Measurements from ENCODE around the gene RNF166.

The RNF166 gene

GRCh38 chr16:88706229-88706964 is at the start of gene RNF166, which contains the start of gene CTU2:
TSS of gene RNF166 (minus strand) at chr16:88706408. CDS start at chr16:88706325, 83 bp downstream.
TSS of gene CTU2 (plus strand) at chr16:88706503. CDS start at chr16:88706531, 28 bp downstream.
- DNase-seq, result peak; percentile 84

DNA sequence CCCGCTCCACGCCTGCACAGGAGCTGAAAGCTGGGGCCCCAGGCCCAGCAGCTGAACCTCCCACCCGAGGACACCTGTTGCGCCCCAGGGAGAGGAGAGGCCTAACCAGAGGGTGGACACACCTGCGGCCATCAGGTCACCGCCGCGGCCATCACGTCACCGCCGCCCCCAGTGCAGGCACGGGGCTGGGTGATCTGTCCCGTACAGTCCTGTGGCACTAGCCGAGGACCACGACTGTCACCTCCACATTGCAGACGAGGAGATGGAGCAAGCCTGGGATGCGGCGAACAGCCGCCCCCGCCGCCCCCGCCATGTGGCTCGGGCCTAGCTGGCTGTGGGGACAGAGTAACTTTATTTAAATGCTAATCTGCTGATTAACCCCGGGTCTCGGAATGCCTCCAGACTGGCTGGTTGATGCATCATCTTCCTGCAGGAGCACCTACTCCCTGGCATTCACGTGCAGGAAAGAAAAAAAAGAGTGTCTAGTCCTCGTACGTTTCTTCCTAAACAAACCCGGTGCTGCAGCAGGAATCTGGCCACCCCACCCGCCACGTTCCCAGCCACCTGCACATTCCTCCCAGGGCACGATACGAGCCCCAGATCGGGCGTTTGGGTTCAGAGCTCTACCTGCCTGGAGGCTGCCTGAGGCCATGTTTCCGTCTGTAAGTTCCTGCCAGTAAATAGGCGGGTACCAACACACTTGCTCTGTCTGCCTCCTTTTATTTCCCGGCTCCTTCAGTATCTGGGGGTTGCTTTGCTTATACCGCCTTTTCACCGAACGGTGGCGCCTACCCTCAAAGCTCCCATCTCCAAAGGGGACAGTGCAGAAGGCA is 48.9 kb upstream of the RNF166 start:
- DNase-seq, result peak; percentile 27

- DNase-seq, result no peak
Measured at GRCh38 chr16:88754109-88754911, 48.1 kb upstream of the RNF166 start.

- DNase-seq, result no peak
Measured at GRCh38 chr16:88753602-88754001, 47.4 kb upstream of the RNF166 start.

DNA sequence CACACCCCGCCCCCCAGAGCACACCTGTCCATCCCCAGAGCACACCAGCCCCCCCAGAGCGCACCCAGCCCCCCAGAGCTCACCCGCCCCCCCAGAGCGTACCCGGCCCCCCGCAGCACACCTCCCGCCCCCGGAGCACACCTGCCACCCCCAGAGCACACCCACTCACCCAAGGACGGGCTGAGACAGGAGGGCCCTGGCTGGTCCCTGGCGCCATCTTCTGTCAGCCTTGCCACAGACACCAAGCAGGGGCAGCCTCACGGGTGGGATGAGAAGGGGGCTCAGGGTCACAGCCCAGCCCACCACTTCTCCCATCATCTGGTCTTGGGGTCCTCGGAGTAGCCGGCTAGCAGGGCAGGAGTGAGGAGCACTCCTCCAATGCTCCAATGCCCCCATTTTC is 47.0 kb upstream of the RNF166 start:
- no peak for DNase-seq

GRCh38 chr16:88752386-88753002 is 46.3 kb upstream of the RNF166 start:
- no peak for DNase-seq

GRCh38 chr16:88750854-88751253 is 44.6 kb upstream of the RNF166 start:
- no peak for DNase-seq

DNA sequence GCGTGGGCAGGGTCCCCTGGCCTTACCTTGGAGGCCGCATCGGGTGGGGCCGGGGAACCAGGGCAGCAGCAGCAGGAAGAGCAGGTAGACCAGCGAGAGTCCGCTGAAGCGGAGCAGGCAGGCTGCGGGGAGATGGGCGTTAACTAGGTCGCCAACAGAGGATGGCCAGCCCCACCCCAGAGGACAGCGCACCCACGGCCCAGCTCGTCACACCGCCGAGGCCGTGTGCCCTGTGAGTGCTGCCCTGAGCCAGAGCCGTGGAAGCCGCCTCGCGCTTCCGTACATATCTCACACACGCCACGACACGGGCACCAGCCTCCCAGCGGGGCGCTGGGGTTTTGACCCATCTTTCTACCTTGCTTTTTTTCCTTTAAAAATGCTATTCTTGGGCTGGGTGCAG is 43.1 kb upstream of the RNF166 start:
- no peak for DNase-seq

DNA sequence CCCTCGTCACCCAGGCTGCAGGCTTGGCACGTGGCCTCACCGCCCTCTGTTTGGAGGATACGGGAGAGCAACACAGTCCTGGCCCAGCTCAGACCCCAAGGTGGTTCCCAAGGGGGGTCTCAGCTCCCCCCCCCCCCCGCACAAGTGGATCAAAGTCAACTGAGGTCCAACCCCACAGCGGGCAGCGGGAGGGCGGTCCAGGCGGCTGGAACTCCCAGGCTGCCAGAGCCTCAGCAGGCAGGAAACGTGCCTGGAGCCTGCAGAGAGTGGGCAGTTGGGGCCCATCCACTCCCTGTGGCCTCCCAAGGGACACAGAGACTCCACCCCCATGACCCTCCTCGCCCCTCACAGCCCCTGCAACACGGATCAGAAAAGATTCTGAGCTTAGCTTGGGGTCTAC is 42.2 kb upstream of the RNF166 start:
- DNase-seq, result no peak

DNA sequence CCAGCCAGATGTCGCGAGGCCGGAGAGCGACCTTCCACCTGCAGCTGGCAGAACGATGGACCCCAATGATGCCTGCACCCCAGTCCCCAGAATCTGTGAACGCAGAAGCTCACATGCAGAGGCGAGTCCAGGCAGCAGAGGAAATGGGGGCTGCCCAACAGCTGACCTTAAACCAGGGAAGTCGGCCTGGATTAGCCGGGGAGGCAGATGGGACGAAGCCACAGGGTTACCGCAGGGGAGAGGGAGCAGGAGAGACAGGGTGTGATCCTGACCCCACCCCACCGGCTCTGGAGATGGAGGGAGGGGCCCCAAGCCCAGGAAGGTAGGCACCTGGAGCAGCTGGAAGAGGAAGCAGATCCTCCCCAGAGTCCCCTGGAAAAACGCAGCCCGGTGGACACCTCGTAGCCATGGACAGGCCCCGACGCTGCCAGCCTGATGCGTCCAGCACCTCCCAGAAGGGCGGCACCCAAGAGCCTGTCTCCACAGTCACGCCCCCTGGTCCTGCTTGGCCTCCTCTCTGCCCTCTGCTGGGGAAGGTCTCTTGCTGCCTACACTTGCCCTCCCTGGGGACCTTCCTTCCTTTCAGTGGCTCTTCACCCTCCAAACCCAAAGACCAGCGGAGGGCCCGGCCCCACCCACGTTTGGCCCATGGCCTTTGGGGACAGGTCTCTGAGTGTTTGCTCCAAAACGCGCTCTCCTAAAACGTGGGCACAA is 41.5 kb upstream of the RNF166 start:
- DNase-seq, result no peak

DNA sequence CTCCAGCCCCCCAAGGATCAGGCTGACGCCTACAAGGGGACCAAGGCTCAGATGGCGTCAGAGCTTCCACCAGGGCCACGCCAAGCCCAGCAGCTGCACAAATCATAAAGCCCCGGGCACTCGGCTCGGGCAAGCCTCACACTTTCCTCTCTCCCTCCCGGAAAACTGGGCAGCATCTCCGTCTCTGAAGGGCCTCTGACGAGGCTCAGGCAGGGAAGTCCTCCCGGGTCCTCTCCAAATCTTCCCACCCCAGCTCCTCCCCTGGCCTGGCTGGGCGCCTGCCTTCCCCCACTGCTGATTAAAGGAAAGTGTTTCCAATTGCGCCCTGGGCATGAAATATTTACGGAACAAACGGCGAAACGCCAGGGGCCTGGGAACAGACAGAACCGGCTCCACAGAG is 40.3 kb upstream of the RNF166 start:
- DNase-seq, result no peak

DNA sequence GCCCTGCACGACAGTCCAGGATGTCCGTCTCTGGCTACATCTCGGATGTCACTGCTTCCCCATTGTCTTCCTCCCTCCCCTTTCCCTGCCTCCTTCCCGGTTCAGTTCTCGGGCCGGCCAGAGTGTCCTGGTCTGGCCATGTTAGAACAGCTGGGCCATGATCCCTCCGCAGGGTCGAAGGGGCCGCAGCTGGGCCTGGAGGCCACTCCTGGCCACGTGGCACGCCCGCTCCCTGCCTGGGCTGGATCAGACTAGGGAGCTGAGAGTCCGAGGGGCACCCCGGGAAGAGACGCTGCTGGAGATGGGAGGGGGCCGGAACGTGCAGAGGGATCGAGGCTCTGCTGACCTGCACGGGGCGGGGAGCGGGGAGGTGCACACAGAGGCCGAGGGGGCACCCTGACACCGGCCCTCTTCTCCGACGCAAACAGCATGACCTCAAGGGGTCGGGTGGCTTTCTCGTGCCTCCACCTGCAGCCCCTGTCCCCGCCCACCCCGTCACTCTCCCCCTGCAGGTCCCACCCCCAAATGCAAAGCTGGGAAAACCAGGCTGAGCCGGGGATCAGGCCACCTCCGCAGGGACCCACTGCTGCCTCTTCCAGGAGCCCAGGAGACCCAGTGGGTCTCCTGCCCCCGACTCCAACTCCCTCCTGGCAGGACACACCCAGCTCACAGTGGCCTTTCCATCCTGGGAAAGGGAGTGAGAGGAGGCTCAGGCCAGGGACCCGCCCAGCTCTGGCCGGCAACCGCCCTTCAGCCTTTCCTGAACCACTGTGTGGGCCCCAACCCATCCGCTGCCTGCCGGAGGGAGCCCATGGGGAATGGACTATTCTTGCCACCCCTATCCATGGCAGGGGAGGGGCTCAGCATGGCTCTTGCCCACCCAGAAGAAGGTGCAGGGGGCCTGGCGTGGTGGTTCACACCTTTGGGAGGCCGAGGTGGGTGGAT is 38.6 kb upstream of the RNF166 start:
- DNase-seq, result no peak

DNA sequence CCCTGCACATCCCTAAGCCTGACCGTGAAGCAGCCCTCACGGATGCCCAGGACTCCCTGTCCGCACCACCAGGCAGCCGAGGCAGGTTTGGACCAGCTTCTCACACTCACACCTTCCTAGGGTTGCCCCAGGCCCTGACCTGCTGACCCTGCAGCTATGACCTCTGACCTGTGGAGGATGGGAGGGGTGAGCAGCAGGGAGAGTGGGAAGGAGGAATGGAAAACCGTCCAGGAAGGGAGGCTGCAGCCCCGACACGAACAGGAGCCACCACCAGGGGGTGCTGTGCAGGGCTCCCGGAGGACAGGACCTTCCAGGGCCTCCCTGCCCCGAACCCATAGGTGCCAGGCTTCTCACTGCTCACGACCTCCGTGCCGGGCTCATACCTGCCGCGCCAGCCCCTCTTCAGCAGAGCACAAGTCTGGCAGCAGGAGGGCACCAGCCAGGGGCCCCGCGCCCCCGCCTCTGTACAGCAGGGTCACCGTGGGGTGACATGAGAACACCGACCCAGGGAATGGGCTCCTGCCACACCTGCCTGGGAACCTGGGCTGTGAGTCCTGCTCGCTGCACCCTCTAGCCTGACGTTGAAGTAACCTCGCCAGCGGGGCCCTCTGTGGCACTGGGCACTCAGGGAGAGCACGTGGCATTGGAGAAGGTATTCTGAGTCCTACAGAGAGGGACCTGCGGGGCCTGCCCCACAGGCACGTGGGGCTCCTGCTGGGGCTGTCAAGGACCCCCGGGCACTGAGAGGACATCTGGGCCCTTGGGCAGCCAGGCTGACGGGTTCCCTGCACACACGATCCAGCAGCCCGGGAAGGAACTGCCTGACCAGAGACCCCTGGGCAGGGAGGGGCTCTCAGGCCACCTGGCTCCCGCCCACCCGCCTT is 37.7 kb upstream of the RNF166 start:
- DNase-seq, result peak; percentile 59

- DNase-seq, result no peak
Measured at GRCh38 chr16:88742896-88743605, 36.8 kb upstream of the RNF166 start.

GRCh38 chr16:88741368-88741767 is 35.2 kb upstream of the RNF166 start:
- no peak for DNase-seq

GRCh38 chr16:88740727-88741055 is 34.5 kb upstream of the RNF166 start:
- DNase-seq, result no peak

GRCh38 chr16:88739977-88740726 is 33.9 kb upstream of the RNF166 start:
- no peak for DNase-seq

DNA sequence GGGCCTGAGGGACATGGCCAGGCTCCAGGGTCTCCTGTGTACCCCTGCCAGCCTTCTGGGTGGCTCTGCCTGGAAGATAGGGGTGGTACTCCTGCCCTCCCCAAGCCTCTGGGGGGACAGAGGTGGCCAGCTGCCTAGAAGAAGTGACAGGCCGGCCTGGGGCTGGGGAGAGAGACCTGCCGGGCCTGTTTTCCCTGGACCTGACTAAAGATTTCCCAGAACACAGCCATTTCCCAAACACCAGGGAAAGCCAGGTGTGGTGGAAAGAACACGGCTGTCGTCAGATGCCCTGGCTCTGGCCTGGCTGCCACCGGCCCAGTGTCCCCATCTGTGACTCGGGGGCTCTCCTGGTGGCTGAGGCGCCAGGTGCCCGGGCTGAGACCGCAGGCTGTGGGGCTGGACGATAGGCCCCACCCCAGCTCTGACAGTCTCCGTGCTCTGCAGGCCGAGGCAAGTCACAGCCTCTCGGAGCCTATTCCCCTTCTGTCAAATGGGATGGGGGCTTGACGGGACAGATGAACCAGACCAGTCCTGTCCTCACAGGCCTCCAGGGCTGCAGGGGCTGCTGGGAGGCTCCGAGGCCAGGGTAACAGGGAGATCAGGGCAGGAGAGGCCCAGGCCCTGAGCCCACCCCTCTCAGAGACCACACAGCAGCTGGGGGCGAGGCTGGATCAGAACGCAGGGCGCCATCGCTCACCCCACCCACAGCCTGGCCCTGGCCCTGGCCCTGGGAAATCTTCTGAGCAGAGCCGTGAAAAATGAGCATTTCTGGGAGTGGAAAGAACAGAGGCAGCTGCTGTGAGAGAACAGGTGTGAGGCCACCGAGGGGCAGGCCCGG is 33.1 kb upstream of the RNF166 start:
- no peak for DNase-seq
